HepG2 (cell line): ENCODE results near the gene SMARCA5. TPM values are rescaled to one million over a fixed set of nuclear protein-coding genes. Genes with fewer than 3 reads are reported as not detected.

ENCODE experiments used
- CREB1 ChIP-seq, 2 experiments: fragments of 450-650 bp in 1 of 2; IDR thresholded peaks; 2 replicates each; pipeline ENCODE4 v1.6.1; 2016 to 2017; ENCODE audit warnings: control low read depth in 1 of 2, mild to moderate bottlenecking in 1 of 2, missing compliant biosample characterization in 1 of 2, missing genetic modification characterization in 1 of 2
- MED1 ChIP-seq: sonication (generic); formaldehyde crosslinking; IDR thresholded peaks from 2 replicates; pipeline ENCODE4 v1.4.0; 2020; ENCODE audit warnings: missing genetic modification reagents
- MLX ChIP-seq: IDR thresholded peaks from 2 replicates; pipeline ENCODE4 v1.6.1; 2016
- RELA ChIP-seq: sonication (generic); formaldehyde crosslinking; IDR thresholded peaks from 2 replicates; pipeline ENCODE4 v1.4.0; 2020; ENCODE audit warnings: missing genetic modification reagents
- SIN3A ChIP-seq: IDR thresholded peaks from 2 replicates; pipeline ENCODE4 v1.6.1; 2011; ENCODE audit warnings: low read depth, mild to moderate bottlenecking, control low read depth, low read length, borderline replicate concordance
- SPEN ChIP-seq: sonication (generic); formaldehyde crosslinking; IDR thresholded peaks from 2 replicates; pipeline ENCODE4 v1.5.1; 2020; ENCODE audit warnings: low read depth, mild to moderate bottlenecking, missing genetic modification reagents
- ZMYM3 ChIP-seq: sonication (generic); formaldehyde crosslinking; IDR thresholded peaks from 2 replicates; pipeline ENCODE4 v1.5.1; 2020; ENCODE audit warnings: mild to moderate bottlenecking, missing genetic modification reagents
- ZNF207 ChIP-seq: fragments of 450-650 bp; IDR thresholded peaks from 2 replicates; pipeline ENCODE4 v1.6.1; 2016; ENCODE audit warnings: antibody characterized with exemption, borderline replicate concordance
- ZNF484 ChIP-seq: sonication (generic); formaldehyde crosslinking; IDR thresholded peaks from 2 replicates; pipeline ENCODE4 v1.5.1; 2020; ENCODE audit warnings: mild to moderate bottlenecking, low read depth, missing genetic modification reagents, borderline replicate concordance
- ZNF513 ChIP-seq: sonication (generic); formaldehyde crosslinking; conservative IDR thresholded peaks from 2 replicates; pipeline ENCODE4 v1.5.0; 2020; ENCODE audit warnings: missing genetic modification reagents
- ZNF766 ChIP-seq: sonication (generic); formaldehyde crosslinking; IDR thresholded peaks from 2 replicates; pipeline ENCODE4 v1.5.0; 2020; ENCODE audit warnings: missing genetic modification reagents, borderline replicate concordance
- ZNF850 ChIP-seq: sonication (generic); formaldehyde crosslinking; conservative IDR thresholded peaks from 2 replicates; pipeline ENCODE4 v1.9.0; 2021; ENCODE audit warnings: mild to moderate bottlenecking, missing genetic modification reagents
- ZSCAN31 ChIP-seq: sonication (generic); formaldehyde crosslinking; IDR thresholded peaks from 2 replicates; pipeline ENCODE4 v1.5.0; 2020; ENCODE audit warnings: low read depth, mild to moderate bottlenecking, missing genetic modification reagents
- polyA plus RNA-seq, 8 experiments: library from polyadenylated mRNA; depleted of rRNA in 3 of 8; stranded (reverse) in 7 of 8; unstranded in 1 of 8; fragments of >200 nt; fragmentation: Illumina TruSeq in 4 of 8; extraction: Trizol in 4 of 8; gene quantifications; 2 replicates each; pipeline versions ENCODE4 v1.2.1 to v1.2.3, GENCODE V29; 2011 to 2016; ENCODE audit warnings: low read depth in 4 of 8, missing spikeins in 1 of 8, mixed read lengths in 1 of 8; ENCODE audit not compliant: insufficient read depth in 1 of 8
- total RNA-seq, 5 experiments: library from RNA; depleted of rRNA; stranded (reverse); fragments of >200 nt; fragmentation: Illumina TruSeq; extraction: Trizol; gene quantifications; 2 replicates each; pipeline ENCODE4 v1.2.3, GENCODE V29; 2016; ENCODE audit warnings: low read depth in 1 of 5
- TF ChIP-seq, protein P1 (sequence below): sonication (generic); formaldehyde crosslinking; IDR thresholded peaks from 2 replicates; pipeline ENCODE4; 2020; ENCODE audit warnings: missing genetic modification reagents, mild to moderate bottlenecking, borderline replicate concordance

SMARCA5 gene
- total and polyA plus RNA-seq, 2 of the 13 experiments (the other 11 are each of a cell fraction or from before 2014, with no cell fraction given) = 7.0 to 37.5 TPM

GRCh38 chr4:143514169-143514495, 630 bp downstream of the SMARCA5 start (continued):
- TF ChIP-seq MLX (CRISPR knock-in tag) (no peak), MED1 (CRISPR knock-in tag) (no peak), SIN3A (no peak), CREB1 (IDR thresholded peaks at IDR 0.05) (no peak), CREB1 (CRISPR knock-in tag; IDR thresholded peaks at IDR 0.05) (no peak), ZMYM3 (CRISPR knock-in tag) (no peak), RELA (no peak), ZSCAN31 (CRISPR knock-in tag) (0 out of 2 replicates have a peak, but pooled peaks have one; percentile 34), ZNF513 (CRISPR knock-in tag) (no peak), ZNF484 (no peak), ZNF766 (no peak), ZNF207 (no peak), SPEN (no peak), ZNF850 (CRISPR knock-in tag) (no peak)
- TF ChIP-seq, protein P1, sequence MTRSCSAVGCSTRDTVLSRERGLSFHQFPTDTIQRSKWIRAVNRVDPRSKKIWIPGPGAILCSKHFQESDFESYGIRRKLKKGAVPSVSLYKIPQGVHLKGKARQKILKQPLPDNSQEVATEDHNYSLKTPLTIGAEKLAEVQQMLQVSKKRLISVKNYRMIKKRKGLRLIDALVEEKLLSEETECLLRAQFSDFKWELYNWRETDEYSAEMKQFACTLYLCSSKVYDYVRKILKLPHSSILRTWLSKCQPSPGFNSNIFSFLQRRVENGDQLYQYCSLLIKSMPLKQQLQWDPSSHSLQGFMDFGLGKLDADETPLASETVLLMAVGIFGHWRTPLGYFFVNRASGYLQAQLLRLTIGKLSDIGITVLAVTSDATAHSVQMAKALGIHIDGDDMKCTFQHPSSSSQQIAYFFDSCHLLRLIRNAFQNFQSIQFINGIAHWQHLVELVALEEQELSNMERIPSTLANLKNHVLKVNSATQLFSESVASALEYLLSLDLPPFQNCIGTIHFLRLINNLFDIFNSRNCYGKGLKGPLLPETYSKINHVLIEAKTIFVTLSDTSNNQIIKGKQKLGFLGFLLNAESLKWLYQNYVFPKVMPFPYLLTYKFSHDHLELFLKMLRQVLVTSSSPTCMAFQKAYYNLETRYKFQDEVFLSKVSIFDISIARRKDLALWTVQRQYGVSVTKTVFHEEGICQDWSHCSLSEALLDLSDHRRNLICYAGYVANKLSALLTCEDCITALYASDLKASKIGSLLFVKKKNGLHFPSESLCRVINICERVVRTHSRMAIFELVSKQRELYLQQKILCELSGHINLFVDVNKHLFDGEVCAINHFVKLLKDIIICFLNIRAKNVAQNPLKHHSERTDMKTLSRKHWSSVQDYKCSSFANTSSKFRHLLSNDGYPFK = no peak
